Glomerular visceral epithelial cell (primary cell): ENCODE data around the gene KLHL33.

Source experiments
- DNase-seq: peaks from one replicate; pipeline ENCODE4 v3.0.0-alpha.2; 2016; ENCODE audit errors: extremely low spot score

KLHL33 gene

GRCh38 chr14:20435582-20436362 lies at the start of gene KLHL33:
Gene KLHL33 (minus strand): TSS chr14:20436166. CDS start chr14:20435811, 355 bp downstream.
- no peak for DNase-seq

- no peak for DNase-seq
These were observed 46.4 kb upstream of the KLHL33 start for GRCh38 chr14:20482382-20482781.

GRCh38 chr14:20478894-20479293 lies 42.9 kb upstream of the KLHL33 start:
- no peak for DNase-seq

- DNase-seq: no peak
These were observed 41.4 kb upstream of the KLHL33 start for GRCh38 chr14:20477211-20477876.

GRCh38 chr14:20476776-20477175 lies 40.8 kb upstream of the KLHL33 start:
- no peak for DNase-seq

GRCh38 chr14:20472536-20473169 lies 36.7 kb upstream of the KLHL33 start:
- DNase-seq: no peak

- no peak for DNase-seq
These were observed 34.6 kb upstream of the KLHL33 start for GRCh38 chr14:20470603-20470901.

GRCh38 chr14:20469890-20470602 lies 34.1 kb upstream of the KLHL33 start:
- DNase-seq: peak; percentile 77

- DNase-seq: peak; percentile 92
These were observed 33.4 kb upstream of the KLHL33 start, which contains the start of gene PNP for GRCh38 chr14:20469242-20469889. Gene PNP (plus strand): TSS chr14:20469406. CDS start chr14:20469525, 119 bp downstream.

- no peak for DNase-seq
These were observed 32.8 kb upstream of the KLHL33 start for GRCh38 chr14:20468764-20469241.

GRCh38 chr14:20461225-20462141 lies 25.5 kb upstream of the KLHL33 start, which contains the start of gene PIP4P1:
Gene PIP4P1 (minus strand): TSS chr14:20461434. CDS start chr14:20461325, 109 bp downstream.
- peak; percentile 100 for DNase-seq

GRCh38 chr14:20460458-20461224 lies 24.7 kb upstream of the KLHL33 start:
- no peak for DNase-seq

- DNase-seq: no peak
These were observed 22.2 kb upstream of the KLHL33 start for GRCh38 chr14:20458031-20458789.

- no peak for DNase-seq
These were observed 21.0 kb upstream of the KLHL33 start for GRCh38 chr14:20456971-20457370.

GRCh38 chr14:20455355-20456300 lies 19.7 kb upstream of the KLHL33 start:
- DNase-seq: peak; percentile 81

- peak; percentile 99 for DNase-seq
These were observed 18.8 kb upstream of the KLHL33 start, which contains the start of the genes APEX1 and OSGEP for GRCh38 chr14:20454516-20455354. Gene APEX1 (plus strand): TSS chr14:20455226. CDS start chr14:20455646, 420 bp downstream. Gene OSGEP (minus strand): TSS chr14:20454812. CDS start chr14:20454683, 129 bp downstream.
